HG03039 (cell line): ENCODE measurements around the gene MED27.

ENCODE experiments used
- ATAC-seq: cut with Tn5 transposase; IDR thresholded peaks from one replicate; pipeline ENCODE4 v1.9.1; 2021; ENCODE audit warnings: mild to moderate bottlenecking, moderate library complexity; ENCODE audit not compliant: unreplicated experiment

The MED27 gene

GRCh38 chr9:131839281-131840084, 240.2 kb downstream of the MED27 start:
- ATAC-seq = no peak

DNA sequence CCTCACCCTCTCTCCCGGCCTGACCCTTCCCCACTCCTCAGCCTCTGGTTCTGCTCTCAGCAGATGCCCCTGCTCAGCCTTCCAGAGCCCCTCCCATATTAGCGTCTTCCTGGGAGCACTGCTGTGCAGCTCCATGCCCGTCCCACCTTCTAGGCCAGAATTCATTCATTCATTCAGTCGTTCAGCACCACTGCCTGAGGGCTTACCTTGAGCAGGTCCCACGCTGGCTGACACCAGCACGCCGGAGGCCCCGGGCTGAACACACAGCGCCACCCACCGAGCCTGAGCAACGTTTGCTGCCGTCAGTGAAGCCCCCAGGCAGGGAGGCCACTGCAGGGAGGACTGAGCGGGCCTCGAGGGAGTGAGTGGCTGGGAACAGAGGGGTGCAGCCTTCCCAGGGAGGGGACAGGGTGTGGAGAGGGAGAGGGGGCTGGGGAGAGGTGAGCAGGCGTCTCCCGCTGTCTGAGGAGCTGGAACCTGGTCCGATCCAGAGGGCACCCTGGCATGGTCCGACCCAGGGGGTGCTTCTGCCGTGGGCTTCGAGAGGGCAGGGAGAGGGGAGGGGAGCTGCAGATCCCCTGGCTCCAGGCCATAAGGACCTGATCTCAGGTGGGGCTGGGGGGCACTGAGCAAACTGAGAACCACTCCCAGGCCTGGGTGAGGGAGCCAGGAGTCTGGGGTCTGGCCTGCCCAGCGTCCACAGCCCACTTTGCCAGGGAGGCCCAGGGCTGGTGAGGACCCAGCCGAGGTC, 241.0 kb downstream of the MED27 start:
- ATAC-seq = no peak

DNA sequence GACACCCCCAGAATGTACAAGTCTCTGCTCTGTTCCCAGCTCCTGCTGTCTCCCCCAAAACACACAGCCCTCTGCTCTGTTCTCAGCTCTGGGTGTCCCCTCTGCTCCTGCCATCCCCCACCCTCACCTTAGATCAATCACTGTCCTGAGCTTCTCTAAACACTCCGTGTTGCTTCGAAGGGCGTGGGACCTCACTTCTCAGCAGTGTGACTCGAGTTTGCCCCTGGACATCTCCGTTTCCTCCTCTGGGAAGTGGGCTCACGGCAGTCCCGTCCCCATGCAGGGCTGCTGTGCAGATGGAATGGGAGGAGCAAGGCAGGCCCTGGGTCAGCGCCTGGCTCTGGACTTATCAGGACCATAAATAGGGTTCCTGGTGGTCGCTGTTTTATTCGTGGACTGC, 241.8 kb downstream of the MED27 start:
- no peak for ATAC-seq

- ATAC-seq = no peak
Observed at GRCh38 chr9:131837316-131837715, 242.4 kb downstream of the MED27 start.

GRCh38 chr9:131836607-131837315, 242.9 kb downstream of the MED27 start:
- no peak for ATAC-seq

GRCh38 chr9:131836021-131836420, 243.6 kb downstream of the MED27 start:
- ATAC-seq = no peak

- no peak for ATAC-seq
Observed at GRCh38 chr9:131835151-131835910, 244.3 kb downstream of the MED27 start.

- no peak for ATAC-seq
Observed at GRCh38 chr9:131834721-131835120, 244.9 kb downstream of the MED27 start.

DNA sequence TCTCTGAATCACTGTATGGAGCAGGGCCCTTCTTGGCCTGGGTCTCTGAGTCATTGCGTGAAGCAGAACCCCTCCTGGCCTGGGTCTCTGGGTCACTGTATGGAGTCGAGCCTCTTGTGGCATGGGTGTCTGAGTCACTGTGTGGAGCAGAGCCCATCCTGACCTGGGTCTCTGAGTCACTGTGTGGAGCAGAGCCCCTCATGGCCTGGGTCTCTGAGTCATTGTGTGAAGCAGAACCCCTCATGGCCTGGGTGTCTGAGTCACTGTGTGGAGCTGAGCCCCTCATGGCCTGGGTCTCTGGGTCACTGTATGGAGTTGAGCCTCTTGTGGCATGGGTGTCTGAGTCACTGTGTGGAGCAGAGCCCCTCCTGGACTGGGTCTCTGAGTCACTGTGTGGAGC, 245.8 kb downstream of the MED27 start:
- ATAC-seq = no peak

DNA sequence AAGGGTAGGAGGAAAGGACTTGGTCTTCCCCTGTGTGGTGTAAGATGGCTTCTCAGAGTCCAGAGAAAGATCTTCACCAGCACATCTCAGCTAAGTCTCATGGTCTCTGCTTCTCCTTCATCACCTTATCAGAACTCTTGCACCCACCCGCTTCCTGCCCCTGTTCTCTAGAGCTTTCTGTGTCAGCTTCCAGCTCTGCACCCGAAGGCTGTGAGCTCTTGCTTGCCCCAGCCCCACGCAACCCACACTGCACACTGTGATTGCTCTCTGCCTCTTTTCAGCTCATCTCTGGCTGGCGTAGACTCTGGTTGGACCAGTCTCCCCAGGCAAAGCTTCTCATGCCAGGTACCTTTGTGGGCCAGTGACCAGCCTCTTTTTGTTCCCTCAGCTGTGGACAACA, 246.6 kb downstream of the MED27 start:
- ATAC-seq = no peak

- ATAC-seq = no peak
Observed at GRCh38 chr9:131831380-131832165, 248.1 kb downstream of the MED27 start.

DNA sequence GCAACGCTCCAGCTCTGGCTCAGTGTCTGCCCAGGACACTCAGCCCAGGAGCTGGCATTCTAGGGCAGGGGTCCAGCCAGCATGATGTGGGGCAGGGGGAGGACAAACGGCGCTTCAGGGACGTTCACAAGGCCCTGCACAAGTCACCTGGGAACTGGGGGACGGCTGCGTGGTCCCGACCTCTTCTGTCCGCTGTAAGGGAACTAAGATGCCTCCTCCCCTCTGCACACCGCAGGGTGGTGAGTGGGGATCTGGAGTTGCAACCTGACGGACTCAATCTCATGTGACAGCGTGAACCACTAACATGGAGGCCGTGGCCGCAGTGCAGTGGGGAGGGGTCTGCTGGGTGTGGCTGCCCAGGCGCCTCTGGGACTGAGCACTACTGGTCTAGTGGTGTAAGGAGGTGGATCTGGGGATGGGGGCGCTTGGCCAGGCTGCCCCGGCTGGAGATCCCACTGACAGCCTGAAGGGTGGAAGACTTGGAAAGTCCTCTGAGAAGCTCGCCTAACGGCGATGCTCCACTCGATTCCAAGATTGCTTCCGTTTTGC, 251.8 kb downstream of the MED27 start:
- ATAC-seq = no peak

DNA sequence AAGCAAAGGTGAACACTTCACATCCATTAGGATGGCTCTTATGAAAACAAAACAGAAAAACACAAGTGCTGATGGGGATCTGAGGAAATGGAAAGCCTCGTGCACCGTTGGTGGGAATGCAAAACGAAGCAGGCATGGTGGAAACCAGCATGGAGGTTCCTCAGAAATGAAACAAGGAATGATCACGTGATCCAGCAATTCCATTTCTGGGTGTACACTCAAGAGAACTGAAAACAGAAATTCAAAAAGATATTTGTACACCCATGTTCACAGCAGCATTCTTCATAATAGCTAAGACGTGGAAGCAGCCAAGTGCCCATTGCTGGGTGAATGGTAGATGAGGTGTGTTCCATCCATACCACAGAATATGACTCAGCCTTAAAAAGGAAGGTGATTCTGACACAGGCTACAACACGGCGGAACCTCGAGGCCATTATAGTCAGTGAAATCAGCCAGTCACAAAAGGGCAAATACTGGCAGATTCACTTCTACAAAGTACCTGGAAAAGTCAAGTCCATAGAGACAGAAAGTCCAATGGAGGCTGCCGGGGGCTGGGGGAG, 252.6 kb downstream of the MED27 start:
- ATAC-seq = no peak

- ATAC-seq = no peak
Observed at GRCh38 chr9:131826053-131826452, 253.6 kb downstream of the MED27 start.

- ATAC-seq = no peak
Observed at GRCh38 chr9:131824953-131825495, 254.6 kb downstream of the MED27 start.

DNA sequence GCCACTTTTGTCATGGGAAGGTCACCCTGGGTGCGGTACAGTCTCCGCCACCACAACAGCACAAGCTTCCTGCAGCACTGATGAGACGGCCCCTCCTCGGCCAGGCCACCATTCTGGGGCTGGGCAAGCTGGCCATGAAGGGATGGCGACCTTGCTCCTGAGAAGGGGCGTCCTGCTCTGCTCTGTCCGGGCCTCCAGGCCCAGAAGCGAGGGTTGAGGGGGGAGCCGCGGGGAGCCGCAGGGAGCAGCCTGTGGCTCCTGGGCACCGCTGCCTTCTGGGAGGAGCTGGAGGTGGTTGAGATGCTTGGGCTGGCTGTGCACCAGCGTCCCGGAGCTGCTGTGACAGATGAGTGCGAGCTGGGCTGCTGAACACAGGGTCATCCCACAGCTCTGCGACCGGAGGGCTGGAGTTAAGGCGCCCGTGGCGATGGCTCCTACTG, 255.5 kb downstream of the MED27 start:
- no peak for ATAC-seq

- ATAC-seq = no peak
Observed at GRCh38 chr9:131823701-131824146, 255.9 kb downstream of the MED27 start.

DNA sequence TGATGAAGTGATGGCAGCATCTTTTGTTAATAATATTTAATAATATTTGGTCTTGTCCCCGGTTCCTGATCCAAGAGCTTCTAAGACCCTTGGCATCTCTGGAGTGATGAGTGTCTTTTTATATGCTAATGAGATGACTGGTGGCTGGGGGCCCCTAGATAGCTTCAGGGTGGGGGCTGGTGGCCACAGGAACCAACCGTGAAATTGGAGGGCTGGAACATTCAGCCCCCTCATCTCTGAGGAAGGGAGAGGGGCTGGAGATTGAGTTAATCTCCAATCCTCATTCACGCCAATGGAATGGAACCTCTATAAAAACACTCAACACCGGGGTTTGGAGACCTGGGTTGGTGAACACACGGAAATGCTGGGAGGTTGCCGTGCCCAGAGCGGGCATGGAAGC, 261.6 kb downstream of the MED27 start:
- ATAC-seq = no peak

- ATAC-seq = no peak
Observed at GRCh38 chr9:131817627-131818026, 262.0 kb downstream of the MED27 start.
